GM18858 (cell line): Measurements from ENCODE around the gene TTC9C.
"Not testable (repeated sequence)": the region's sequence is repeated elsewhere in the genome, so short reads cannot be mapped to it uniquely, and the experiment has no call there.

Experiments used
- ATAC-seq: cut with Tn5 transposase; IDR thresholded peaks from one replicate; pipeline ENCODE4 v1.9.1; 2021; ENCODE audit not compliant: unreplicated experiment

Gene TTC9C

DNA sequence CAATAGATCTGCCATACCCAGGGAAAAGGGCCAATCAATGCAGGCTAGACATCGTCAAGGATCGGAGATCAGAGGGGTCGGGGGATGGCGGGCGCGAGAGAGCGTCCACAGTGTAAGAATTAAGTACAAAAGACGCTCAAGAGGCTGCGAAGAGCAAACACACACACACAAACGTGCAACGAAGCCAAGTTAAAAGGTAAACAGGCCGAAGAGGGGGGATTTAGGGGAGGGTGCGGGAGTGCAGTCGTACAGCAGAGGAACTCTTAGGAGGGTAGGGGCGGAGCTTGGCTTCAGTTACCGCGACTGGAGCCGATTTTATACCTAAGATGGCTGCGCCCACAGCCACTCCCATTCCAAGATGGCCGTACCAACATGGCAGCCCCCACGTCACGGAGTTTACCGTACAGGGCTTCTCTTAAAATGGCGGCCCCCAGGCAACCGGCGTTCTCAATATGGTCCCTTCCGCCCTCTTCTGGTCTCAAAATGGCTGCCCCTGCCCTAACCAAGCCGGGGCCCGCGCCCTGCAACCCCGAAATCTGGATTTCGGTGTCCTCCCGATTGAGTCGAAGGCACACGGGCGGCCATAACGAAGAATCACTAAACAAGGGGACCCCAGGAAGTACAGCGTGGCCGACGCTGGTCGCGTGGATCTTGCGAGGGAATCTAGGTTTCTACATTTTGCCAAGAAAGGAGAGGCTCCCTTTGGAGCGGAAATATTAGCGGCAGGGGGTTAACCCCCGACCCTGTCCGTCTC lies 18.9 kb upstream of the TTC9C start:
- ATAC-seq, result peak; percentile 46

DNA sequence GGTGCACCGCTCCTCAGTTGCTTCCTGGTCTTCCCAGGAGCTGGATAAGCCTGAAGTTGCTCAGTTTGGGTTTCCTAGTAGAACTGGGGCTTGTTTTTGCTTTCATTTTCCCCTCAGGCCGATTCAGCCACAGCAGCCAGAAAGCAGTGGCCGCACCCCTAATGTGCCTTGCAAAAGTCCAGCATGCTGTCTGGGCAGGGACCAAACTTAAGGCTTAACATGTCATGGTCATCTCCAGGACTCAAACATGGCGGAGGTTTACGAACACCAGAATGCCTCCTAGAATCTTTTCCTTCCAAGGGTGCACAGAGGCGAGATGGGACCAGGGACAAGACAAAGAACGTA lies 18.3 kb upstream of the TTC9C start:
- ATAC-seq, result no peak

- ATAC-seq, result no peak
Observed at GRCh38 chr11:62712276-62712812, 15.9 kb upstream of the TTC9C start.

DNA sequence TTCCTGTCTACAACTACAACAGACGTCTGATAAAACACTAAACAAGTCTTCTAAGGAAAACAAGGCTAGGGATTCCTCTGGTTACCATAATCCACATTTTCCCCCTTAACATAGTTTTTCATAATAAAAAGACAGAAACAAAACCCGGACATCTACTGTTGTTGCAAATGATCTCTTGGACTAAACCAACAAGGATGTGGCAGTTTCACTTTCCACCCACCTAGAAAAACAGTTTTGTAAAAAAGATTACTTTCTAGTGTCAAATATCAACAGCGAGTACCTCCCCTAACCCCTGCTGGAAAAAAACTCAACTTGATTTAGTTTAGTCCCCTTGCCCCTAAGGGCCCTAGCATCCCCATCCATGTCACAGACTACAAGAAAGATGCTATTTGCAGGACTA lies 15.4 kb upstream of the TTC9C start:
- ATAC-seq, result no peak

DNA sequence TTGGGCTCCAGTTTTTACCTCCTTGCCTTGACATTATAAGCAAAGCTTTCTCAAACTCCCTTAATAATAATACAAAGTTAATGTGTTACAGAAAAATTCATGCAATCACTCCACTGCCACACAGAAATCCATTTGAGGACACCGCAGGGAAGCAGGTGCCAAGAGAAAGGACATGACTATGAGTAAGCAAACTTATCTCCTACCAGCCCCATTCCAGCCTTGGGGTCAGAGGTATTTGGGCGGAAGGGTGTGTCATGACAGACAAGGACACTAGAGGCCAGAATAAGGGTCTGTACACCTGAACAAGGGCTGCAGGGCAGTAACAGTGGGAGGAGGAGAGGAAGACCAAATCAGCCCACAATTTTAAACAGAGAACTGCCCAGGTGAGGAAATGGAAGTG lies 14.9 kb upstream of the TTC9C start:
- ATAC-seq, result no peak

- no peak for ATAC-seq
Observed at GRCh38 chr11:62715150-62716130, 12.8 kb upstream of the TTC9C start.

DNA sequence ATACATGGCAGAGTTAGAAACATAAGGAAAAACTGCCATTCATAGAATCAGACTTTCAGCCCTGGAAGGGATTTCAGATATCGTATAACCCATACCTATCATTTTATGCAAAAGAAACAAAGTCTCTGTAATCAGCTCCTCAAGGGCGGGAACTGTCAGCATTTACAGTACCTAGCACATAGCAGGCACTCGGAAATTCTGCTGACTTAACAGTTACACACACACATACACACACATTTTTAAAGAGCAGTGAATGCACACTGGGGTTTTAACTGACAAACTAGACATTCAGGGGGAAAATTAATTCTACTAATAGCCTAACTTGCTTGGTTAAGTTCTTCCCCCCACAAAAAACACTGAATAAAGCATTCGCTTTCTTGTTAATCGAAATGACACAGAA lies 12.1 kb upstream of the TTC9C start:
- no peak for ATAC-seq

- no peak for ATAC-seq
Observed at GRCh38 chr11:62716816-62717215, 11.5 kb upstream of the TTC9C start.

DNA sequence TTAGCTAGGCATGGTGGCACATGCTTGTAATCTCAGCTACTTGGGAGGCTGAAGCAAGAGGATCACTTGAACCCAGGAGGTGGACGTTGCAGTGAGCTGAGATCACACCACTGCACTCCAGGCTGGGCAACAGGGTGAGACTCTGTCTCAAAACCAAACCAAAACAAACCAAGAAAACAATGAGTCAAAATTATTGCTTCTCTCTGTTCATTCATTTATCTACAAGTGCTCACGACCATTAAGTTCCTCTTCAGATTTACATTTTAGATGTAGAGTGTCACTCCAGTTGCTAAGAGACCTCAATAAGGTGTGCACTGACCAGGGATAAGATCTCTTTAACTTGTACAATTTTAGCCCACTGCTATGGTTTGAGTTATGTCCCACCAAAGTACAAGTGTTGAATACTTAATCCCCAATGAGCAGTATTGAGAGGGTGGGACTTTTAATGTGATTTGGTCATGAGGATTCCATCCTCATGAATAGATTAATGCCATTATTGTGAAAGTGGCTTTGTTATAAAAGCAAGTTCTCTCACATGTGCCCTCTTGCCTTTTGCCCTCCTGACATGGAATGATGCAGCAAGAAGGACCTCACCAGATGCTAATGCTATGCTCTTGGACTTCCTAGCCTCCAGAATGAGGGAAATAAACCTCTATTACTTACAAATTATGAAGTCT lies 8.8 kb upstream of the TTC9C start:
- no peak for ATAC-seq

GRCh38 chr11:62721994-62722393 lies 6.3 kb upstream of the TTC9C start:
- ATAC-seq, result no peak

GRCh38 chr11:62724171-62724570 lies 4.1 kb upstream of the TTC9C start:
- ATAC-seq, result no peak

- ATAC-seq, result no peak
Observed at GRCh38 chr11:62725646-62726045, 2.6 kb upstream of the TTC9C start.

GRCh38 chr11:62726156-62726914 lies 2.0 kb upstream of the TTC9C start:
- ATAC-seq, result no peak

- ATAC-seq, result no peak
Observed at GRCh38 chr11:62726915-62727164, 1.4 kb upstream of the TTC9C start.

GRCh38 chr11:62727165-62727871 lies 968 bp upstream of the TTC9C start, which contains the start of gene HNRNPUL2:
TSS of gene HNRNPUL2 (minus strand) at chr11:62727457. CDS start at chr11:62727156, 301 bp downstream.
- ATAC-seq, result peak; percentile 45

DNA sequence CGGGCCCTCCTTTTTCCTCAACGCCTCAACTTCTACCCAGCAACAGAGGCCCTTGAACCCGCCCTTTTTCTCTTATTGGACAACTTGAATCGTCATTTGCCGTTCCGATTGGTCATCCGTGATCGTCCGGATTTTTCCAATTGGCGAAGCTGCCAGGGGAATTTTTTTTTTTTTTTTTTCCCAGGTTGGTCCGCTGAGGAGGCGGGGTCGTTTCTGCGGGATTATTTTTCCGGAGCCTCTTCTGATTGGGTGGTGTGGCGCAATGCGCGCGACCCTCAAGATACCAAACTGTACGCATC lies 465 bp upstream of the TTC9C start:
- ATAC-seq, result peak; percentile 36

DNA sequence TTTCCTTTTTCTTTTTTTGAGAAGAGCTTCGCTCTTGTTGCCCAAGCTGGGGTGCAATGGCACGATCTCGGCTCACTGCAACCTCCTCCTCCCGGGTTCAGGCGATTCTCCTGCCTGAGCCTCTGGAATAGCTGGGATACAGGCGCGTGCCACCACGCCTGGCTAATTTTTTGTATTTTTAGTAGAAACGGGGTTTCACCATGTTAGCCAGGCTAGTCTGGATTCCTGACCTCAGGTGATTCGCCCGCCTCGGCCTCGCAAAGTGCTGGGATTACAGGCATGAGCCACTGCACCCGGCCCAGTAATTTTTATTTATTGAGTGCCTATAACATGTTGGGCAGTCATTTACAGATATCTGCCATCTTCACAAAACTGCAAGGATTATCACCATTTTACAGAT lies 1.8 kb downstream of the TTC9C start:
- not testable (repeated sequence) for ATAC-seq

DNA sequence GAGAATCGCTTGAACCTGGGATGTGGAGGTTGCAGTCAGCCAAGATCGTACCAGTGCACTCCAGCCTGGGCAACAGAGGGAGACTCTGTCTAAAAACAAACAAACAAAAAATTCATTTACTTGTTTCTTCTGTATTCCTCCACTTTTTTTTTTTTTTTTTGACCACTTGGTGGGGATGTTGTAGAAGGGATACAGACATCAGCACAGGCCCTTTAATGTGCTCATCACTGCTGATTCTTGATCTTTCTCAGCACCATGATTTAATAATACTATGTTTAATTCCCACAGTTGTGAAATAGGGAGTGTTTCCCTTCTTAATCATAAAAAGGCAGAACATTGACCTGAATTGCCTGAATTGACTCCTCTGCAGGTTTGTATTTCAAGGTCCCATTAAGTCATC lies 4.5 kb downstream of the TTC9C start:
- ATAC-seq, result no peak

- ATAC-seq, result no peak
Observed at GRCh38 chr11:62737196-62737595, 8.9 kb downstream of the TTC9C start.

- ATAC-seq, result no peak
Observed at GRCh38 chr11:62747475-62748160, 19.3 kb downstream of the TTC9C start.
